ENCODE data around the gene LAS1L. TPM values are rescaled to one million over a fixed set of nuclear protein-coding genes. Genes with fewer than 3 reads are reported as not detected.

Gene LAS1L
- total and polyA plus RNA-seq, 9 of the 15 experiments (the other 6 are each of a cell fraction or from before 2014, with no cell fraction given) = 43.3 to 119 (median 86.4) TPM

- peak; percentile 54 for TF ChIP-seq HNRNPLL (IDR thresholded peaks at IDR 0.05; ENCODE audit: low read depth, low read length, poor library complexity, severe bottlenecking)
- TF ChIP-seq SOX6 (IDR thresholded peaks at IDR 0.05) = peak; percentile 34; the same call in 1 of the 2 replicates
- TF ChIP-seq CBFB (CRISPR knock-in tag; IDR thresholded peaks at IDR 0.05) = no peak
- TF ChIP-seq NR2C2 (CRISPR knock-in tag; IDR thresholded peaks at IDR 0.05) = peak; percentile 96
- TF ChIP-seq NR2C2 (tag; IDR thresholded peaks at IDR 0.05) = peak; percentile 99
- TF ChIP-seq, protein P1, sequence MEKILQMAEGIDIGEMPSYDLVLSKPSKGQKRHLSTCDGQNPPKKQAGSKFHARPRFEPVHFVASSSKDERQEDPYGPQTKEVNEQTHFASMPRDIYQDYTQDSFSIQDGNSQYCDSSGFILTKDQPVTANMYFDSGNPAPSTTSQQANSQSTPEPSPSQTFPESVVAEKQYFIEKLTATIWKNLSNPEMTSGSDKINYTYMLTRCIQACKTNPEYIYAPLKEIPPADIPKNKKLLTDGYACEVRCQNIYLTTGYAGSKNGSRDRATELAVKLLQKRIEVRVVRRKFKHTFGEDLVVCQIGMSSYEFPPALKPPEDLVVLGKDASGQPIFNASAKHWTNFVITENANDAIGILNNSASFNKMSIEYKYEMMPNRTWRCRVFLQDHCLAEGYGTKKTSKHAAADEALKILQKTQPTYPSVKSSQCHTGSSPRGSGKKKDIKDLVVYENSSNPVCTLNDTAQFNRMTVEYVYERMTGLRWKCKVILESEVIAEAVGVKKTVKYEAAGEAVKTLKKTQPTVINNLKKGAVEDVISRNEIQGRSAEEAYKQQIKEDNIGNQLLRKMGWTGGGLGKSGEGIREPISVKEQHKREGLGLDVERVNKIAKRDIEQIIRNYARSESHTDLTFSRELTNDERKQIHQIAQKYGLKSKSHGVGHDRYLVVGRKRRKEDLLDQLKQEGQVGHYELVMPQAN (IDR thresholded peaks at IDR 0.05; ENCODE audit: borderline replicate concordance) = peak; percentile 94
- peak; percentile 57; the same call in 1 of the 2 replicates for TF ChIP-seq POLR2H (tag; IDR thresholded peaks at IDR 0.05; ENCODE audit: low read depth)
- peak; percentile 91 for TF ChIP-seq RBBP5 (IDR thresholded peaks at IDR 0.05; ENCODE audit: borderline replicate concordance, insufficient read depth, low read length, poor library complexity, severe bottlenecking)
- TF ChIP-seq, protein P2, sequence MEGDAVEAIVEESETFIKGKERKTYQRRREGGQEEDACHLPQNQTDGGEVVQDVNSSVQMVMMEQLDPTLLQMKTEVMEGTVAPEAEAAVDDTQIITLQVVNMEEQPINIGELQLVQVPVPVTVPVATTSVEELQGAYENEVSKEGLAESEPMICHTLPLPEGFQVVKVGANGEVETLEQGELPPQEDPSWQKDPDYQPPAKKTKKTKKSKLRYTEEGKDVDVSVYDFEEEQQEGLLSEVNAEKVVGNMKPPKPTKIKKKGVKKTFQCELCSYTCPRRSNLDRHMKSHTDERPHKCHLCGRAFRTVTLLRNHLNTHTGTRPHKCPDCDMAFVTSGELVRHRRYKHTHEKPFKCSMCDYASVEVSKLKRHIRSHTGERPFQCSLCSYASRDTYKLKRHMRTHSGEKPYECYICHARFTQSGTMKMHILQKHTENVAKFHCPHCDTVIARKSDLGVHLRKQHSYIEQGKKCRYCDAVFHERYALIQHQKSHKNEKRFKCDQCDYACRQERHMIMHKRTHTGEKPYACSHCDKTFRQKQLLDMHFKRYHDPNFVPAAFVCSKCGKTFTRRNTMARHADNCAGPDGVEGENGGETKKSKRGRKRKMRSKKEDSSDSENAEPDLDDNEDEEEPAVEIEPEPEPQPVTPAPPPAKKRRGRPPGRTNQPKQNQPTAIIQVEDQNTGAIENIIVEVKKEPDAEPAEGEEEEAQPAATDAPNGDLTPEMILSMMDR (IDR thresholded peaks at IDR 0.05 in 2 of 3, conservative IDR thresholded peaks at IDR 0.05 in 1 of 3; ENCODE audit: insufficient read depth in 2 of 3, low read depth in 1 of 3, low read length in 3 of 3) = no peak
- no peak for TF ChIP-seq ATF1 (CRISPR knock-in tag; IDR thresholded peaks at IDR 0.05)
- TF ChIP-seq ATF1 (tag; IDR thresholded peaks at IDR 0.05) = peak; percentile 96
- no peak for TF ChIP-seq HBP1 (CRISPR knock-in tag; IDR thresholded peaks at IDR 0.05)
- TF ChIP-seq RBM34 (IDR thresholded peaks at IDR 0.05; ENCODE audit: borderline replicate concordance, insufficient read depth, low read length) = no peak
- TF ChIP-seq MBD2 (IDR thresholded peaks at IDR 0.05; ENCODE audit: borderline replicate concordance, low read depth) = peak; percentile 92
- TF ChIP-seq HDAC3 (IDR thresholded peaks at IDR 0.05; ENCODE audit: borderline replicate concordance, partially characterized antibody) = no peak
- TF ChIP-seq, protein P3, sequence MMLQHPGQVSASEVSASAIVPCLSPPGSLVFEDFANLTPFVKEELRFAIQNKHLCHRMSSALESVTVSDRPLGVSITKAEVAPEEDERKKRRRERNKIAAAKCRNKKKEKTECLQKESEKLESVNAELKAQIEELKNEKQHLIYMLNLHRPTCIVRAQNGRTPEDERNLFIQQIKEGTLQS (IDR thresholded peaks at IDR 0.05) = no peak
- TF ChIP-seq, protein P3 (CRISPR knock-in tag; conservative IDR thresholded peaks at IDR 0.05) = peak; percentile 67
- TF ChIP-seq EP400 (IDR thresholded peaks at IDR 0.05) = peak; percentile 92
- TF ChIP-seq ZFP36 (IDR thresholded peaks at IDR 0.05; ENCODE audit: low read depth, low read length, partially characterized antibody) = no peak
- peak; percentile 6; the same call in 1 of the 2 replicates for TF ChIP-seq STAT5A (IDR thresholded peaks at IDR 0.05; ENCODE audit: borderline replicate concordance, low read length)
- TF ChIP-seq MAX (CRISPR knock-in tag; IDR thresholded peaks at IDR 0.05) = peak; percentile 79
These were observed at the start of gene LAS1L (continued) for GRCh38 chrX:65534450-65535292.
